HepG2 (cell line): ENCODE measurements around the gene IQGAP2. TPM values are rescaled to one million over a fixed set of nuclear protein-coding genes. Genes with fewer than 3 reads are reported as not detected.
A peak's percentile ranks its signal among the peaks of the same experiment; 100 is the strongest.

ENCODE experiments used
- BCL3 ChIP-seq: sonication (generic); formaldehyde crosslinking; IDR thresholded peaks from 2 replicates; pipeline ENCODE4 v1.5.1; 2020; ENCODE audit warnings: mild to moderate bottlenecking, missing genetic modification reagents, moderate library complexity
- EHMT2 ChIP-seq: fragments of 200-600 bp; sonication (generic); IDR thresholded peaks from 2 replicates; pipeline ENCODE4 v1.7.0; 2017; ENCODE audit warnings: antibody characterized with exemption, low read depth, low read length, borderline replicate concordance
- HIC2 ChIP-seq: sonication (generic); formaldehyde crosslinking; IDR thresholded peaks from 2 replicates; pipeline ENCODE4 v1.9.0; 2022; ENCODE audit warnings: low read depth, missing genetic modification reagents
- HMGXB4 ChIP-seq, 2 experiments: sonication (generic) in 1 of 2; formaldehyde crosslinking in 1 of 2; IDR thresholded peaks; 2 replicates each; pipeline versions ENCODE4 v1.4.0 to v1.6.1; 2018 to 2020; ENCODE audit warnings: missing genetic modification reagents in 2 of 2, borderline replicate concordance in 1 of 2, low read depth in 1 of 2, mild to moderate bottlenecking in 1 of 2, missing biosample characterization in 1 of 2
- HOXA7 ChIP-seq: sonication (generic); formaldehyde crosslinking; IDR thresholded peaks from 2 replicates; pipeline ENCODE4 v1.8.1; 2022; ENCODE audit warnings: mild to moderate bottlenecking, missing genetic modification reagents, moderate library complexity
- ISX ChIP-seq: sonication (generic); formaldehyde crosslinking; conservative IDR thresholded peaks from 2 replicates; pipeline ENCODE4 v1.5.0; 2020; ENCODE audit warnings: missing genetic modification reagents
- JUNB ChIP-seq: sonication (generic); formaldehyde crosslinking; IDR thresholded peaks from 2 replicates; pipeline ENCODE4 v1.8.0; 2022; ENCODE audit warnings: missing genetic modification reagents, mild to moderate bottlenecking, borderline replicate concordance
- KDM3A ChIP-seq: IDR thresholded peaks from 2 replicates; pipeline ENCODE4 v1.6.1; 2018; ENCODE audit warnings: low read depth, missing compliant biosample characterization
- MAFK ChIP-seq, 2 experiments: IDR thresholded peaks in 1 of 2; conservative IDR thresholded peaks in 1 of 2; 2 replicates each; pipeline ENCODE4 v1.6.1; 2011; ENCODE audit warnings: improper control_type of control experiment in 2 of 2, low read length in 2 of 2
- MTA1 ChIP-seq: sonication (generic); formaldehyde crosslinking; IDR thresholded peaks from 2 replicates; pipeline ENCODE4 v1.4.0; 2020; ENCODE audit warnings: missing genetic modification reagents, mild to moderate bottlenecking, borderline replicate concordance
- NCOA1 ChIP-seq: sonication (generic); formaldehyde crosslinking; IDR thresholded peaks from 2 replicates; pipeline ENCODE4 v1.9.0; 2021; ENCODE audit warnings: missing genetic modification reagents
- PPARG ChIP-seq: conservative IDR thresholded peaks from 2 replicates; pipeline ENCODE4 v1.6.1; 2016; ENCODE audit warnings: missing biosample characterization, missing genetic modification reagents
- SETDB1 ChIP-seq: sonication (generic); formaldehyde crosslinking; IDR thresholded peaks from 2 replicates; pipeline ENCODE4 v1.5.1; 2020; ENCODE audit warnings: missing genetic modification reagents, mild to moderate bottlenecking, borderline replicate concordance
- SP2 ChIP-seq: sonication (generic); formaldehyde crosslinking; IDR thresholded peaks from 2 replicates; pipeline ENCODE4 v1.5.1; 2020; ENCODE audit warnings: mild to moderate bottlenecking, missing genetic modification reagents
- TARDBP ChIP-seq: sonication (generic); formaldehyde crosslinking; IDR thresholded peaks from 2 replicates; pipeline ENCODE4 v1.8.0; 2022; ENCODE audit warnings: mild to moderate bottlenecking, missing genetic modification reagents
- TRAFD1 ChIP-seq: sonication (generic); formaldehyde crosslinking; IDR thresholded peaks from 2 replicates; pipeline ENCODE4 v1.5.1; 2020; ENCODE audit warnings: missing genetic modification reagents, mild to moderate bottlenecking, borderline replicate concordance
- ZBTB42 ChIP-seq: sonication (generic); formaldehyde crosslinking; IDR thresholded peaks from 2 replicates; pipeline ENCODE4 v1.5.0; 2020; ENCODE audit warnings: mild to moderate bottlenecking, missing genetic modification reagents
- ZNF3 ChIP-seq: IDR thresholded peaks from 2 replicates; pipeline ENCODE4 v1.7.0; 2017; ENCODE audit warnings: inconsistent platforms
- ZNF350 ChIP-seq: sonication (generic); formaldehyde crosslinking; IDR thresholded peaks from 2 replicates; pipeline ENCODE4 v1.4.0; 2020; ENCODE audit warnings: mild to moderate bottlenecking, low read depth, missing genetic modification reagents, borderline replicate concordance
- ZNF354B ChIP-seq: sonication (generic); formaldehyde crosslinking; IDR thresholded peaks from 2 replicates; pipeline ENCODE4 v1.8.0; 2022; ENCODE audit warnings: mild to moderate bottlenecking, missing genetic modification reagents
- polyA plus RNA-seq, 8 experiments: library from polyadenylated mRNA; depleted of rRNA in 3 of 8; stranded (reverse) in 7 of 8; unstranded in 1 of 8; fragments of >200 nt; fragmentation: Illumina TruSeq in 4 of 8; extraction: Trizol in 4 of 8; gene quantifications; 2 replicates each; pipeline versions ENCODE4 v1.2.1 to v1.2.3, GENCODE V29; 2011 to 2016; ENCODE audit warnings: low read depth in 4 of 8, missing spikeins in 1 of 8, mixed read lengths in 1 of 8; ENCODE audit not compliant: insufficient read depth in 1 of 8
- total RNA-seq, 5 experiments: library from RNA; depleted of rRNA; stranded (reverse); fragments of >200 nt; fragmentation: Illumina TruSeq; extraction: Trizol; gene quantifications; 2 replicates each; pipeline ENCODE4 v1.2.3, GENCODE V29; 2016; ENCODE audit warnings: low read depth in 1 of 5
- TF ChIP-seq, protein P1 (sequence below): sonication (generic); formaldehyde crosslinking; IDR thresholded peaks from 2 replicates; pipeline ENCODE4 v1.4.0; 2020; ENCODE audit warnings: mild to moderate bottlenecking, missing genetic modification reagents

Gene IQGAP2
- total and polyA plus RNA-seq, 2 of the 13 experiments (the other 11 are each of a cell fraction or from before 2014, with no cell fraction given), result 35.2 to 83.3 TPM

DNA sequence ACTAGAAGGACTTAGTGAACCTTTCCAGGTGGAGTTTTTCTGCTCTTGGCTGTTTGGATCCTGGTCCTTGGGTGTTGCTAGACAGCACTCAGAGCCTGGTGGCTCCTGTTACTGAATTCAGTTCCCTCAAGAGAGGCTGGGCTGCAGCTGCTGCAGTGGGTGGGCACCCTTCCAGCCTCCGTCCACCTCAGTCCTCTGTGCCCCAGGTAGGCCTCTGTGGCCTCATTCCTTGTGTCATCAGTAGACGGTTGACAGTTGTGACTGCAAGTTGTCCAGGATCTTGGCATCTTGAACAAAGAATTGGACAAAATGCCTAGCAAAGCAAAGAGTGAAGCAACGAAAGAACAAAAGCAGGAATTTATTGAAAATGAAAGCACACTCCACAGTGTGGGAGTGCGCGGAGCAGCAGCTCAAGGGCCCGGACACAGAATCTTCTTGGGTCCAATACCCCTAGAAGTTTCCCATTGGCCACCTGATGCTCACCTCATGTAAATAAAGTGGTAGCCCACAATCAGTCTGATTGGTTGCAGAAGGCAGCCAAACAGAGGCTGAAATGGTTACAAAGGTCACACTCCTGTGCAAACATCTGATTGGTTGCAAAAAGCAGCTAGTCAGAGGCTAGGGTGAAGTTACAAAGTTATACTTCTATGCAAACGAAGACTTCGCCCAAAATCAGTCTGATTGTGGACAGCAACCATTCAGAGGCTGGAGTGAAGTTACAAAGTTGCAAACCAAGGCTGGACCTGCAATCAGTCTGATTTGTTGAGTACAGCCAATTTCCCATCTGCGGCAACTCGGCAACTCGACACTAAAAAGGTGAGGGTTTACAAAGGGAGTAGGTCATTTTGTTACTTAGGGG is 352.9 kb downstream of the IQGAP2 start (continued):
- TF ChIP-seq, protein P1, sequence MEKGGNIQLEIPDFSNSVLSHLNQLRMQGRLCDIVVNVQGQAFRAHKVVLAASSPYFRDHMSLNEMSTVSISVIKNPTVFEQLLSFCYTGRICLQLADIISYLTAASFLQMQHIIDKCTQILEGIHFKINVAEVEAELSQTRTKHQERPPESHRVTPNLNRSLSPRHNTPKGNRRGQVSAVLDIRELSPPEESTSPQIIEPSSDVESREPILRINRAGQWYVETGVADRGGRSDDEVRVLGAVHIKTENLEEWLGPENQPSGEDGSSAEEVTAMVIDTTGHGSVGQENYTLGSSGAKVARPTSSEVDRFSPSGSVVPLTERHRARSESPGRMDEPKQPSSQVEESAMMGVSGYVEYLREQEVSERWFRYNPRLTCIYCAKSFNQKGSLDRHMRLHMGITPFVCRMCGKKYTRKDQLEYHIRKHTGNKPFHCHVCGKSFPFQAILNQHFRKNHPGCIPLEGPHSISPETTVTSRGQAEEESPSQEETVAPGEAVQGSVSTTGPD (CRISPR knock-in tag), result no peak
- no peak for TF ChIP-seq HIC2 (CRISPR knock-in tag)
- TF ChIP-seq ZNF350 (CRISPR knock-in tag), result no peak; the same call in 1 of the 2 replicates
- TF ChIP-seq ZBTB42, result no peak
- TF ChIP-seq NCOA1 (CRISPR knock-in tag), result no peak
- TF ChIP-seq MTA1, result no peak
- peak; percentile 96 for TF ChIP-seq PPARG (CRISPR knock-in tag)
- no peak for TF ChIP-seq HOXA7
- TF ChIP-seq EHMT2, result 0 out of 2 replicates have a peak, but pooled peaks have one; percentile 26
- TF ChIP-seq HMGXB4 (CRISPR knock-in tag; IDR thresholded peaks at IDR 0.05; ENCODE audit: borderline replicate concordance in 1 of 2, low read depth in 1 of 2), result peak in 1 of 2 experiments; percentile 31; a peak in 1 of 4 replicates
- TF ChIP-seq BCL3, result no peak
- TF ChIP-seq ISX (CRISPR knock-in tag), result no peak
- TF ChIP-seq KDM3A (CRISPR knock-in tag), result no peak
- TF ChIP-seq TRAFD1 (CRISPR knock-in tag), result no peak
- no peak for TF ChIP-seq SETDB1 (CRISPR knock-in tag)
- no peak for TF ChIP-seq JUNB (CRISPR knock-in tag)
- no peak for TF ChIP-seq TARDBP (CRISPR knock-in tag)
- no peak for TF ChIP-seq ZNF3 (CRISPR knock-in tag)
- TF ChIP-seq ZNF354B, result no peak
- TF ChIP-seq MAFK (conservative IDR thresholded peaks at IDR 0.05 in 1 of 2, IDR thresholded peaks at IDR 0.05 in 1 of 2; ENCODE audit: low read length in 2 of 2), result no peak
- no peak for TF ChIP-seq SP2 (CRISPR knock-in tag)
